SK-N-SH (cell line): ENCODE measurements around the gene NRDE2. TPM values are rescaled to one million over a fixed set of nuclear protein-coding genes. Genes with fewer than 3 reads are reported as not detected.

ENCODE experiments used
- CTCF ChIA-PET: fragments of 300-600, 350-600 bp; formaldehyde crosslinking; extraction: SDS; loops from one replicate; lab custom pipeline; 2021; lab: Yijun Ruan, JAX
- POLR2A ChIA-PET: fragments of 350-600 bp; sonication (Branson Sonifier 250); formaldehyde crosslinking; extraction: SDS; loops from one replicate; lab custom pipeline; 2020; ENCODE audit warnings: antibody characterized with exemption, inconsistent platforms; lab: Yijun Ruan, JAX
- DNase-seq: peaks from one replicate; pipeline ENCODE4 v3.0.0; 2012
- H2AFZ ChIP-seq: fragments of 200-600 bp; sonication (generic); 2 replicates; pipeline ENCODE4 v1.8.1; 2016; ENCODE audit warnings: antibody characterized with exemption, mild to moderate bottlenecking, low read depth
- H3F3A ChIP-seq: fragments of 200-600 bp; sonication (generic); replicated peaks from 2 replicates; pipeline ENCODE3; 2016; ENCODE audit warnings: antibody characterized with exemption, mild to moderate bottlenecking; ENCODE audit not compliant: insufficient read depth
- H3K27ac ChIP-seq, 2 experiments: fragments of 200-500 bp in 1 of 2; fragments of 200-600 bp in 1 of 2; sonication (Bioruptor generic) in 1 of 2; sonication (generic), shearing (Covaris generic) in 1 of 2; 2 replicates each; pipeline versions ENCODE4 v1.5.1 to v1.6.1; 2014 to 2016; ENCODE audit warnings: low read depth in 2 of 2, inconsistent platforms in 1 of 2, low read length in 1 of 2, mild to moderate bottlenecking in 1 of 2, mixed read lengths in 1 of 2
- H3K27me3 ChIP-seq: fragments of 200-600 bp; sonication (generic), shearing (Covaris generic); 2 replicates; pipeline ENCODE4 v1.6.1; 2016; ENCODE audit warnings: mixed run types; ENCODE audit not compliant: insufficient read depth
- H3K36me3 ChIP-seq, 2 experiments: fragments of 200-500 bp in 1 of 2; fragments of 200-600 bp in 1 of 2; sonication (Bioruptor generic) in 1 of 2; sonication (generic) in 1 of 2; replicated peaks in 1 of 2; 2 replicates each; pipeline versions ENCODE3 to v1.5.1; 2014 to 2016; ENCODE audit warnings: low read length in 1 of 2, mild to moderate bottlenecking in 1 of 2; ENCODE audit not compliant: insufficient read depth in 2 of 2, control insufficient read depth in 1 of 2
- H3K4me1 ChIP-seq, 2 experiments: fragments of 200-500 bp in 1 of 2; fragments of 200-600 bp in 1 of 2; sonication (Bioruptor generic) in 1 of 2; sonication (generic), shearing (Covaris generic) in 1 of 2; 2 replicates each; pipeline versions ENCODE4 v1.5.1 to v1.6.1; 2014 to 2016; ENCODE audit warnings: low read depth in 1 of 2, low read length in 1 of 2, mixed run types in 1 of 2; ENCODE audit not compliant: insufficient read depth in 2 of 2, control insufficient read depth in 1 of 2
- H3K4me2 ChIP-seq: fragments of 200-600 bp; sonication (generic), shearing (Covaris generic); 2 replicates; pipeline ENCODE4 v1.6.1; 2017; ENCODE audit warnings: mixed run types
- H3K4me3 ChIP-seq, 2 experiments: fragments of 200-500 bp in 1 of 2; fragments of 200-600 bp in 1 of 2; sonication (Bioruptor generic) in 1 of 2; sonication (generic), shearing (Covaris generic) in 1 of 2; 2 replicates each; pipeline versions ENCODE4 v1.5.1 to v1.8.1; 2014 to 2016; ENCODE audit warnings: low read depth in 2 of 2, inconsistent platforms in 1 of 2, low read length in 1 of 2, mild to moderate bottlenecking in 1 of 2, mixed read lengths in 1 of 2, moderate library complexity in 1 of 2
- H3K79me2 ChIP-seq: fragments of 200-600 bp; sonication (generic); 2 replicates; pipeline ENCODE4 v1.8.1; 2017; ENCODE audit warnings: mild to moderate bottlenecking; ENCODE audit not compliant: insufficient read depth
- H3K9ac ChIP-seq: fragments of 200-600 bp; sonication (generic); 2 replicates; pipeline ENCODE4 v1.6.1; 2017; ENCODE audit warnings: mixed run types
- H3K9me2 ChIP-seq: fragments of 200-600 bp; sonication (generic); 2 replicates; pipeline ENCODE4 v1.6.1; 2017; ENCODE audit warnings: mixed run types
- H3K9me3 ChIP-seq: fragments of 200-600 bp; sonication (generic); 2 replicates; pipeline ENCODE4 v1.6.1; 2017; ENCODE audit warnings: mixed run types, mild to moderate bottlenecking, moderate library complexity
- H4K20me1 ChIP-seq: fragments of 200-600 bp; sonication (generic); 2 replicates; pipeline ENCODE4 v1.6.1; 2017; ENCODE audit warnings: mild to moderate bottlenecking, mixed run types; ENCODE audit not compliant: insufficient read depth
- EP300 ChIP-seq, 2 experiments: IDR thresholded peaks; 2 replicates each; pipeline versions ENCODE4 v1.4.0 to v1.6.1; 2012; ENCODE audit warnings: borderline replicate concordance in 1 of 2, low read depth in 1 of 2, low read length in 1 of 2
- EZH2phosphoT487 ChIP-seq: fragments of 200-600 bp; sonication (generic); IDR thresholded peaks from 2 replicates; pipeline ENCODE4 v1.6.1; 2017; ENCODE audit warnings: low read depth, mixed run types, mild to moderate bottlenecking, antibody characterized with exemption, moderate library complexity, borderline replicate concordance
- FOXM1 ChIP-seq: IDR thresholded peaks from 2 replicates; pipeline ENCODE4 v1.4.0; 2012; ENCODE audit warnings: low read depth, mild to moderate bottlenecking
- GABPA ChIP-seq: IDR thresholded peaks from 2 replicates; pipeline ENCODE4 v1.4.0; 2012; ENCODE audit warnings: low read depth, mild to moderate bottlenecking
- GATA2 ChIP-seq: sonication (generic); formaldehyde crosslinking; IDR thresholded peaks from 2 replicates; pipeline ENCODE4 v1.5.0; 2020; ENCODE audit warnings: mild to moderate bottlenecking, missing genetic modification reagents
- IRF3 ChIP-seq: fragments of 150-350 bp; IDR thresholded peaks from 2 replicates; pipeline ENCODE4 v1.6.1; 2016; ENCODE audit warnings: mild to moderate bottlenecking, low read depth, low read length
- JUND ChIP-seq: IDR thresholded peaks from 2 replicates; pipeline ENCODE4 v1.4.0; 2012
- MEF2A ChIP-seq: IDR thresholded peaks from 2 replicates; pipeline ENCODE4 v1.4.0; 2012; ENCODE audit warnings: low read depth, borderline replicate concordance
- MXI1 ChIP-seq: IDR thresholded peaks from 2 replicates; pipeline ENCODE4 v1.6.1; 2012; ENCODE audit warnings: mild to moderate bottlenecking, low read depth, low read length, improper control_type of control experiment
- NFIC ChIP-seq: IDR thresholded peaks from 2 replicates; pipeline ENCODE4 v1.4.0; 2012; ENCODE audit warnings: borderline replicate concordance
- NRF1 ChIP-seq: IDR thresholded peaks from 2 replicates; pipeline ENCODE4 v1.6.1; 2012; ENCODE audit warnings: low read depth, mild to moderate bottlenecking, low read length
- PBX3 ChIP-seq: IDR thresholded peaks from 2 replicates; pipeline ENCODE4; 2012
- POLR2AphosphoS5 ChIP-seq: IDR thresholded peaks from 2 replicates; pipeline ENCODE4 v1.6.1; 2012; ENCODE audit warnings: low read depth, low read length
- RCOR1 ChIP-seq: fragments of 150-350 bp; IDR thresholded peaks from 2 replicates; pipeline ENCODE4 v1.6.1; 2017; ENCODE audit warnings: antibody characterized with exemption, low read length
- RFX5 ChIP-seq: IDR thresholded peaks from 2 replicates; pipeline ENCODE4 v1.6.1; 2012; ENCODE audit warnings: mild to moderate bottlenecking, improper control_type of control experiment, low read length
- TEAD4 ChIP-seq: IDR thresholded peaks from 2 replicates; pipeline ENCODE4 v1.4.0; 2012; ENCODE audit warnings: mild to moderate bottlenecking, borderline replicate concordance; ENCODE audit not compliant: insufficient read depth
- USF2 ChIP-seq: fragments of 150-350 bp; IDR thresholded peaks from 2 replicates; pipeline ENCODE4 v1.6.1; 2017; ENCODE audit warnings: antibody characterized with exemption, low read length, low read depth, borderline replicate concordance
- YY1 ChIP-seq: IDR thresholded peaks from 2 replicates; pipeline ENCODE4 v1.4.0; 2012; ENCODE audit warnings: low read depth, mild to moderate bottlenecking
- WGBS: methylation state at CpG from one replicate; pipeline ENCODE4 v1.1.6; 2017; ENCODE audit warnings: low lambda C conversion rate; 5-methylcytosine and 5-hydroxymethylcytosine counted together
- polyA plus RNA-seq, 3 experiments: library from polyadenylated mRNA; depleted of rRNA; stranded (reverse); fragments of >200 nt; gene quantifications; 2 replicates each; pipeline ENCODE4 v1.2.3, GENCODE V29; 2012
- TF ChIP-seq, protein P1 (sequence below): IDR thresholded peaks from 2 replicates; pipeline ENCODE4 v1.4.0; 2012; ENCODE audit warnings: low read depth, borderline replicate concordance

Gene NRDE2
- polyA plus RNA-seq, 1 of the 3 experiments (the other 2 are of a cell fraction), result 11.3 TPM

DNA sequence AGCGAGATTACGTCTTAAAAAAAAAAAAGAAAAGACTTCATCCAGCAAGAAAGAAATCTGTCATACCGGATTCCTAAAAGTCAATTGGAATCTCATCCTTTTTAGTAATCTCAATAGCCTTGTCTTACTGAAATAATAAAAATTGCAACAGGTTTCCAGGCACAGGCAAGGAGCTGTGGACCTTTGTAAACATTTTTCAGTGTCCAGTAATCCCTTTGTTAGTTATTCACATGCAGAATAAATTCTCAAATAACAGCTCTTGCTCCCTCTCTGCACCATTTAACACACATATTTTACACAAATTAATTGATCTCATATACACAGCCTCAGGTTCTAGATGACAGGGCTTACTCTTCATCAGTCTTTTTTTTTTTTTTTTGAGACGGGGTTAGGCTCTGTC, 43.1 kb upstream of the NRDE2 start:
- Histone ChIP-seq H4K20me1 (no peaks in the 10 kb centered on the region), H3K36me3 (no peaks in the 10 kb centered on the region), H3K4me3 (no peak overlapping the region), H3K9me3 (no peaks in the 10 kb centered on the region), H3K9me2 (no peaks in the 10 kb centered on the region), H3F3A (no peaks in the 10 kb centered on the region), H3K27me3 (no peaks in the 10 kb centered on the region), H2AFZ (no peak overlapping the region), H3K27ac (no peak overlapping the region), H3K79me2 (no peaks in the 10 kb centered on the region), H3K4me2 (no peak overlapping the region), H3K9ac (no peak overlapping the region), H3K4me1 (no peaks in the 10 kb centered on the region)
- POLR2A ChIA-PET, result no interaction called here
- WGBS, result 91% methylated on average over 4 of the region's 4 CpGs
- DNase-seq, result no peak
- no peak for TF ChIP-seq TEAD4
- no peak for TF ChIP-seq YY1
- TF ChIP-seq EP300 (IDR thresholded peaks at IDR 0.05; ENCODE audit: borderline replicate concordance in 1 of 2, low read depth in 1 of 2, low read length in 1 of 2), result no peak
- TF ChIP-seq RCOR1, result no peak
- TF ChIP-seq PBX3, result no peak
- TF ChIP-seq FOXM1, result no peak
- TF ChIP-seq MEF2A, result no peak
- no peak for TF ChIP-seq MXI1
- no peak for TF ChIP-seq JUND
- TF ChIP-seq NRF1, result no peak
- TF ChIP-seq POLR2AphosphoS5, result no peak
- no peak for TF ChIP-seq GATA2 (CRISPR knock-in tag)
- TF ChIP-seq NFIC, result no peak
- no peak for TF ChIP-seq GABPA
- no peak for TF ChIP-seq USF2
- TF ChIP-seq EZH2phosphoT487, result no peak
- TF ChIP-seq IRF3, result no peak
- no peak for TF ChIP-seq RFX5
- TF ChIP-seq, protein P1, sequence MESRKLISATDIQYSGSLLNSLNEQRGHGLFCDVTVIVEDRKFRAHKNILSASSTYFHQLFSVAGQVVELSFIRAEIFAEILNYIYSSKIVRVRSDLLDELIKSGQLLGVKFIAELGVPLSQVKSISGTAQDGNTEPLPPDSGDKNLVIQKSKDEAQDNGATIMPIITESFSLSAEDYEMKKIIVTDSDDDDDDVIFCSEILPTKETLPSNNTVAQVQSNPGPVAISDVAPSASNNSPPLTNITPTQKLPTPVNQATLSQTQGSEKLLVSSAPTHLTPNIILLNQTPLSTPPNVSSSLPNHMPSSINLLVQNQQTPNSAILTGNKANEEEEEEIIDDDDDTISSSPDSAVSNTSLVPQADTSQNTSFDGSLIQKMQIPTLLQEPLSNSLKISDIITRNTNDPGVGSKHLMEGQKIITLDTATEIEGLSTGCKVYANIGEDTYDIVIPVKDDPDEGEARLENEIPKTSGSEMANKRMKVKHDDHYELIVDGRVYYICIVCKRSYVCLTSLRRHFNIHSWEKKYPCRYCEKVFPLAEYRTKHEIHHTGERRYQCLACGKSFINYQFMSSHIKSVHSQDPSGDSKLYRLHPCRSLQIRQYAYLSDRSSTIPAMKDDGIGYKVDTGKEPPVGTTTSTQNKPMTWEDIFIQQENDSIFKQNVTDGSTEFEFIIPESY, result no peak
- CTCF ChIA-PET, result no interaction called here
